Activated T-cell treated with anti-CD3 and anti-CD28 coated beads for 48 hours (primary cell): ENCODE measurements around the gene LRP1B.

Experiments
- DNase-seq: peaks from one replicate; pipeline ENCODE4 v3.0.0-alpha.2; 2020; ENCODE audit warnings: low read depth

The LRP1B gene

GRCh38 chr2:141579071-141579470 is 551.7 kb downstream of the LRP1B start:
- DNase-seq: no peak

- no peak for DNase-seq
These were observed 560.2 kb downstream of the LRP1B start for GRCh38 chr2:141570474-141571131.

- DNase-seq: no peak
These were observed 560.9 kb downstream of the LRP1B start for GRCh38 chr2:141569941-141570340.

- DNase-seq: no peak
These were observed 565.2 kb downstream of the LRP1B start for GRCh38 chr2:141565597-141565996.

- DNase-seq: no peak
These were observed 570.1 kb downstream of the LRP1B start for GRCh38 chr2:141560723-141561122.

- DNase-seq: no peak
These were observed 573.3 kb downstream of the LRP1B start for GRCh38 chr2:141557329-141558095.

GRCh38 chr2:141555876-141556470 is 574.8 kb downstream of the LRP1B start:
- no peak for DNase-seq

GRCh38 chr2:141554810-141555209 is 576.0 kb downstream of the LRP1B start:
- DNase-seq: no peak

GRCh38 chr2:141534666-141535362 is 596.0 kb downstream of the LRP1B start:
- DNase-seq: no peak

- DNase-seq: no peak
These were observed 601.2 kb downstream of the LRP1B start for GRCh38 chr2:141529659-141530058.

- DNase-seq: no peak
These were observed 601.8 kb downstream of the LRP1B start for GRCh38 chr2:141528990-141529389.

GRCh38 chr2:141526760-141527159 is 604.1 kb downstream of the LRP1B start:
- no peak for DNase-seq

GRCh38 chr2:141524777-141525176 is 606.0 kb downstream of the LRP1B start:
- DNase-seq: no peak

- no peak for DNase-seq
These were observed 607.6 kb downstream of the LRP1B start for GRCh38 chr2:141523199-141523598.

- no peak for DNase-seq
These were observed 608.1 kb downstream of the LRP1B start for GRCh38 chr2:141522702-141523101.

- no peak for DNase-seq
These were observed 608.8 kb downstream of the LRP1B start for GRCh38 chr2:141522048-141522447.

GRCh38 chr2:141519906-141520305 is 610.9 kb downstream of the LRP1B start:
- no peak for DNase-seq

GRCh38 chr2:141517852-141518421 is 612.9 kb downstream of the LRP1B start:
- no peak for DNase-seq

- no peak for DNase-seq
These were observed 613.5 kb downstream of the LRP1B start for GRCh38 chr2:141517180-141517851.

- DNase-seq: no peak
These were observed 614.9 kb downstream of the LRP1B start for GRCh38 chr2:141515931-141516330.

- DNase-seq: no peak
These were observed 617.0 kb downstream of the LRP1B start for GRCh38 chr2:141513853-141514252.
